H1 (cell line): ENCODE results near the gene CAMK2G. TPM values are rescaled to one million over a fixed set of nuclear protein-coding genes. Genes with fewer than 3 reads are reported as not detected.
A peak's percentile ranks its signal among the peaks of the same experiment; 100 is the strongest.

Source experiments
- CTCF ChIA-PET: fragments of 300-600 bp; sonication (Branson Sonifier 250); formaldehyde crosslinking; loops from one replicate; lab custom pipeline; 2021; ENCODE audit not compliant: partially characterized antibody; lab: Charles Lee
- POLR2A ChIA-PET: fragments of 300-600 bp; sonication (Branson Sonifier 250); formaldehyde crosslinking; loops from one replicate; lab custom pipeline; 2021; ENCODE audit warnings: inconsistent platforms; ENCODE audit not compliant: partially characterized antibody; lab: Charles Lee
- DNase-seq, 2 experiments: peaks; one replicate each; pipeline versions ENCODE4 v3.0.0 to v3.0.0-alpha.2; 2010 to 2022; ENCODE audit warnings: low spot score in 2 of 2, low read depth in 1 of 2, mixed read lengths in 1 of 2
- FAIRE-seq: peaks from 2 replicates; lab custom pipeline; 2011; peaks lifted over from hg19 to GRCh38; lab: Jason Lieb, UNC
- H2AFZ ChIP-seq: 2 replicates; pipeline ENCODE4 v1.8.1; 2012; ENCODE audit warnings: low read length, inconsistent platforms
- H2AK5ac ChIP-seq: 2 replicates; pipeline ENCODE4 v1.6.1; 2013; ENCODE audit warnings: low read depth, low read length
- H2BK120ac ChIP-seq: replicated peaks from 2 replicates; pipeline ENCODE3; 2013; ENCODE audit warnings: low read depth, low read length, inconsistent platforms
- H2BK12ac ChIP-seq: 2 replicates; pipeline ENCODE4 v1.6.1; 2013; ENCODE audit warnings: low read depth, low read length
- H2BK15ac ChIP-seq: 2 replicates; pipeline ENCODE4 v1.6.1; 2013; ENCODE audit warnings: low read length
- H2BK20ac ChIP-seq: 2 replicates; pipeline ENCODE4 v1.6.1; 2013; ENCODE audit warnings: low read length
- H2BK5ac ChIP-seq: 2 replicates; pipeline ENCODE4 v1.6.1; 2013; ENCODE audit warnings: low read depth, low read length
- H3K14ac ChIP-seq: 2 replicates; pipeline ENCODE4 v1.6.1; 2013; ENCODE audit warnings: inconsistent platforms; ENCODE audit not compliant: insufficient read length
- H3K18ac ChIP-seq: 2 replicates; pipeline ENCODE4 v1.6.1; 2013; ENCODE audit warnings: low read length; ENCODE audit errors: extremely low read depth
- H3K23ac ChIP-seq: 2 replicates; pipeline ENCODE4 v1.6.1; 2013; ENCODE audit warnings: inconsistent platforms; ENCODE audit not compliant: insufficient read length
- H3K23me2 ChIP-seq: 2 replicates; pipeline ENCODE4 v1.6.1; 2013; ENCODE audit warnings: low read depth, low read length
- H3K27ac ChIP-seq: 2 replicates; pipeline ENCODE4 v1.6.1; 2011; ENCODE audit warnings: low read depth, low read length, inconsistent platforms
- H3K27me3 ChIP-seq, 4 experiments: replicated peaks in 1 of 4; 1 replicate in 1 of 4; 2 replicates in 3 of 4; pipeline versions ENCODE4 v1.6.1 to v1.8.1; 2011 to 2013; ENCODE audit warnings: low read length in 3 of 4, mild to moderate bottlenecking in 3 of 4, inconsistent platforms in 2 of 4, mixed read lengths in 2 of 4, moderate library complexity in 1 of 4; ENCODE audit not compliant: control insufficient read depth in 3 of 4, insufficient read depth in 3 of 4; ENCODE audit errors: extremely low read depth in 1 of 4
- H3K36me3 ChIP-seq, 4 experiments: 2 replicates each; pipeline versions ENCODE4 v1.6.1 to v1.8.1; 2011 to 2013; ENCODE audit warnings: mild to moderate bottlenecking in 4 of 4, low read length in 3 of 4, moderate library complexity in 2 of 4, control low read depth in 1 of 4, inconsistent platforms in 1 of 4; ENCODE audit not compliant: insufficient read depth in 4 of 4, control insufficient read depth in 2 of 4
- H3K4ac ChIP-seq: replicated peaks from 2 replicates; pipeline ENCODE3; 2013; ENCODE audit warnings: low read length, low read depth, mixed read lengths, inconsistent platforms; ENCODE audit not compliant: insufficient read length
- H3K4me1 ChIP-seq, 4 experiments: replicated peaks in 1 of 4; 1 replicate in 1 of 4; 2 replicates in 3 of 4; pipeline versions ENCODE4 v1.6.1 to v1.8.1; 2011 to 2013; ENCODE audit warnings: low read length in 3 of 4, inconsistent platforms in 2 of 4, mixed read lengths in 1 of 4; ENCODE audit not compliant: insufficient read depth in 4 of 4, control insufficient read depth in 3 of 4
- H3K4me2 ChIP-seq, 2 experiments: 2 replicates each; pipeline versions ENCODE4 v1.6.1 to v1.8.1; 2011 to 2013; ENCODE audit warnings: low read depth in 2 of 2, low read length in 2 of 2, control low read depth in 1 of 2, inconsistent platforms in 1 of 2, mild to moderate bottlenecking in 1 of 2; ENCODE audit not compliant: insufficient read depth in 1 of 2
- H3K4me3 ChIP-seq, 4 experiments: fragments of 200-600, 300-600 bp in 1 of 4; sonication (generic), shearing (Covaris generic), sonication (Bioruptor Twin) in 1 of 4; 2 replicates each; pipeline versions ENCODE4 v1.5.1 to v1.8.1; 2011 to 2016; ENCODE audit warnings: low read length in 4 of 4, low read depth in 3 of 4, control low read depth in 2 of 4, inconsistent platforms in 2 of 4, mild to moderate bottlenecking in 2 of 4, mixed read lengths in 1 of 4, moderate library complexity in 1 of 4; ENCODE audit not compliant: insufficient read depth in 2 of 4; ENCODE audit errors: extremely low read depth in 1 of 4
- H3K56ac ChIP-seq: replicated peaks from 2 replicates; pipeline ENCODE3; 2013; ENCODE audit warnings: low read depth, mild to moderate bottlenecking, mixed read lengths, low read length, inconsistent platforms; ENCODE audit not compliant: insufficient read length
- H3K79me1 ChIP-seq: 2 replicates; pipeline ENCODE4 v1.6.1; 2013; ENCODE audit warnings: low read depth, low read length, control low read depth
- H3K79me2 ChIP-seq, 2 experiments: 2 replicates each; pipeline versions ENCODE4 v1.6.1 to v1.8.1; 2012 to 2013; ENCODE audit warnings: low read length in 2 of 2, mild to moderate bottlenecking in 2 of 2, inconsistent platforms in 1 of 2; ENCODE audit not compliant: insufficient read depth in 2 of 2, control insufficient read depth in 1 of 2
- H3K9ac ChIP-seq, 4 experiments: replicated peaks in 1 of 4; 1 replicate in 1 of 4; 2 replicates in 3 of 4; pipeline versions ENCODE4 v1.6.1 to v1.8.1; 2011 to 2013; ENCODE audit warnings: low read depth in 3 of 4, low read length in 3 of 4, control low read depth in 2 of 4, mild to moderate bottlenecking in 2 of 4, moderate library complexity in 2 of 4, inconsistent platforms in 1 of 4; ENCODE audit errors: extremely low read depth in 1 of 4
- H3K9me3 ChIP-seq, 2 experiments: 2 replicates each; pipeline versions ENCODE4 v1.6.1 to v1.8.1; 2012 to 2013; ENCODE audit warnings: mild to moderate bottlenecking in 2 of 2, moderate library complexity in 2 of 2, control low read depth in 1 of 2, inconsistent platforms in 1 of 2, low read depth in 1 of 2, low read length in 1 of 2, mixed read lengths in 1 of 2; ENCODE audit not compliant: insufficient read depth in 2 of 2
- H4K20me1 ChIP-seq, 2 experiments: replicated peaks in 1 of 2; 2 replicates each; pipeline versions ENCODE3 to v1.8.1; 2011 to 2013; ENCODE audit warnings: inconsistent platforms in 2 of 2, low read length in 2 of 2, mild to moderate bottlenecking in 1 of 2; ENCODE audit not compliant: insufficient read depth in 2 of 2, control insufficient read depth in 1 of 2
- H4K5ac ChIP-seq: 2 replicates; pipeline ENCODE4 v1.6.1; 2013; ENCODE audit warnings: low read length, low read depth, mixed read lengths, inconsistent platforms; ENCODE audit not compliant: insufficient read length
- H4K8ac ChIP-seq: 2 replicates; pipeline ENCODE4 v1.8.0; 2013; ENCODE audit warnings: mild to moderate bottlenecking, moderate library complexity, low read length, inconsistent platforms; ENCODE audit not compliant: insufficient read depth; ENCODE audit errors: extremely low read depth
- H4K91ac ChIP-seq: replicated peaks from 2 replicates; pipeline ENCODE3; 2013; ENCODE audit warnings: low read length, mixed read lengths, inconsistent platforms; ENCODE audit not compliant: insufficient read length
- ASH2L ChIP-seq: fragments of 200-600, 300-600 bp; sonication (generic); IDR thresholded peaks from one replicate; pipeline ENCODE4 v1.7.1; 2017; ENCODE audit warnings: low read length
- EGR1 ChIP-seq: IDR thresholded peaks from 2 replicates; pipeline ENCODE4 v1.6.1; 2011; ENCODE audit warnings: low read depth, low read length, borderline replicate concordance
- JUND ChIP-seq: IDR thresholded peaks from 2 replicates; pipeline ENCODE4 v1.6.1; 2011; ENCODE audit warnings: mild to moderate bottlenecking, improper control_type of control experiment, low read length
- KDM5A ChIP-seq: fragments of 200-600 bp; IDR thresholded peaks from 2 replicates; pipeline ENCODE4 v1.7.1; 2012; ENCODE audit warnings: mild to moderate bottlenecking, low read length, inconsistent platforms, mixed read lengths
- POLR2A ChIP-seq, 2 experiments: IDR thresholded peaks; 1 replicate in 1 of 2; 2 replicates in 1 of 2; pipeline ENCODE4 v1.6.1; 2011; ENCODE audit warnings: low read depth in 2 of 2, low read length in 2 of 2, mild to moderate bottlenecking in 2 of 2; ENCODE audit errors: control extremely low read depth in 1 of 2
- SAP30 ChIP-seq: fragments of 300-600 bp; sonication (generic); IDR thresholded peaks from 2 replicates; pipeline ENCODE4 v1.7.1; 2012; ENCODE audit warnings: low read length, moderate library complexity, mild to moderate bottlenecking, inconsistent platforms; ENCODE audit not compliant: insufficient read depth, insufficient replicate concordance
- SIX5 ChIP-seq: IDR thresholded peaks from 2 replicates; pipeline ENCODE4 v1.6.1; 2011; ENCODE audit warnings: mild to moderate bottlenecking, low read depth, low read length
- YY1 ChIP-seq: IDR thresholded peaks from 2 replicates; pipeline ENCODE4 v1.6.1; 2011; ENCODE audit warnings: low read depth, mild to moderate bottlenecking, low read length
- ZNF274 ChIP-seq: IDR thresholded peaks from 2 replicates; pipeline ENCODE4 v1.7.0; 2012; ENCODE audit warnings: low read length, borderline replicate concordance; ENCODE audit errors: extremely low read depth
- polyA plus RNA-seq, 7 experiments: library from polyadenylated mRNA; depleted of rRNA in 3 of 7; stranded (reverse) in 5 of 7; unstranded in 2 of 7; fragments of >200 nt in 5 of 7; fragments of 200-250 nt in 2 of 7; gene quantifications; 1 replicate in 5 of 7; 2 replicates in 1 of 7; 4 replicates in 1 of 7; pipeline versions ENCODE4 v1.2.1 to v1.2.3, GENCODE V29; 2011 to 2013; ENCODE audit warnings: missing spikeins in 2 of 7, mixed read lengths in 2 of 7
- total RNA-seq: library from RNA; stranded (reverse); fragmentation: NEBNext Ultra II Directional; extraction: Animal tissue kit (Norgen Biotek cat#: 25700); gene quantifications from 2 replicates; pipeline ENCODE4 v1.2.1, GENCODE V29; 2021

The CAMK2G gene
- total and polyA plus RNA-seq, 2 of the 8 experiments (the other 6 are each of a cell fraction or from before 2014, with no cell fraction given) = 28.9 to 31.7 TPM

- Histone ChIP-seq H3K79me2 (peaks cover 0 to 18% of the 10 kb centered on the region in 2 experiments; a peak in 2 of 4 replicates), H3K9me3 (no peaks in the 10 kb centered on the region), H2BK5ac (no peak overlapping the region), H3K4ac (no peak overlapping the region), H3K79me1 (peaks cover 10% of the 10 kb centered on the region), H4K91ac (no peak overlapping the region), H3K56ac (no peak overlapping the region), H2BK120ac (no peak overlapping the region), H2BK12ac (0 out of 2 replicates have a peak overlapping the region, but pooled peaks have one; percentile 35), H3K27me3 (peaks cover 0 to 3% (median 0%) of the 10 kb centered on the region in 4 experiments; a peak in 1 of 7 replicates), H2AFZ (no peak overlapping the region), H3K14ac (no peak overlapping the region), H3K4me2 (no peak overlapping the region), H3K9ac (no peak overlapping the region), H3K18ac (no peak overlapping the region), H2BK15ac (no peak overlapping the region), H4K20me1 (peaks cover 9 to 11% of the 10 kb centered on the region in 2 experiments), H3K23me2 (peaks cover 9% of the 10 kb centered on the region; the same call in 1 of the 2 replicates), H3K4me1 (peaks cover 0 to 16% (median 9%) of the 10 kb centered on the region in 4 experiments; a peak in 6 of 7 replicates), H4K5ac (no peak overlapping the region), H3K23ac (no peak overlapping the region), H3K27ac (no peak overlapping the region), H3K4me3 (no peak overlapping the region), H4K8ac (no peak overlapping the region), H3K36me3 (peaks cover 0 to 6% (median 4%) of the 10 kb centered on the region in 4 experiments; a peak in 4 of 8 replicates), H2BK20ac (no peak overlapping the region), H2AK5ac (peak overlapping the region; percentile 82; the same call in 1 of the 2 replicates)
- ChIA-PET CTCF (interaction anchor here (0.7 to 27.0 kb wide), 6 partner anchors 11 to 178 kb away, joined by 4 to 681 read pairs (median 148); no protein-coding TSS in a partner anchor), POLR2A (interaction anchor here (0.7 to 1.6 kb wide), 2 partner anchors 90 kb away, joined by 3 read pairs; no protein-coding TSS in a partner anchor)
- FAIRE-seq = no peak
- no peak for DNase-seq
- TF ChIP-seq EGR1 (no peak), POLR2A (IDR thresholded peaks at IDR 0.05; ENCODE audit: control extremely low read depth in 1 of 2, low read depth in 2 of 2, low read length in 2 of 2) (no peak), ZNF274 (no peak), YY1 (no peak), ASH2L (no peak), SIX5 (no peak), KDM5A (no peak), JUND (no peak), SAP30 (no peak)
These were observed 2.2 kb upstream of the CAMK2G start for GRCh38 chr10:73876566-73876965.
